ENCODE data around the gene SPCS2. TPM values are rescaled to one million over a fixed set of nuclear protein-coding genes. Genes with fewer than 3 reads are reported as not detected.
A peak's percentile ranks its signal among the peaks of the same experiment; 100 is the strongest.

SPCS2 gene
- total RNA-seq, 1 experiment from 2014 or later, result 175 TPM

GRCh38 chr11:74950374-74950969 is 1.4 kb downstream of the SPCS2 start:
- H3K9me2 ChIP-seq (ENCODE audit: insufficient read depth), result no peaks in the 10 kb centered on the region
- H4K20me1 ChIP-seq (ENCODE audit: insufficient read depth), result peaks cover 17% of the 10 kb centered on the region
- H3K27ac ChIP-seq, result no peak overlapping the region
- H3K4me2 ChIP-seq, result peak overlapping the region; percentile 99
- ChIA-PET CTCF (no interaction called here), POLR2A (ENCODE audit: unreplicated experiment) (no interaction called here)
- H3F3A ChIP-seq (ENCODE audit: insufficient read depth, low read depth), result no peaks in the 10 kb centered on the region; the same call in 1 of the 2 replicates
- H3K4me3 ChIP-seq, result peak overlapping the region; percentile 96
- DNase-seq, result no peak
- intact Hi-C loops (cut with micrococcal nuclease; ENCODE audit: unreplicated experiment), result loop anchor here (5.0 kb wide), 1 partner anchor 37 kb away; the partner anchor contains the start of gene NEU3
- peaks cover 18% of the 10 kb centered on the region for H3K4me1 ChIP-seq (replicated peaks; ENCODE audit: insufficient read depth)
- peaks cover 82% of the 10 kb centered on the region for H3K79me2 ChIP-seq (ENCODE audit: low read depth)
- peaks cover 17% of the 10 kb centered on the region; the same call in 1 of the 2 replicates for H3K36me3 ChIP-seq (ENCODE audit: low read depth)
- no peaks in the 10 kb centered on the region for H3K27me3 ChIP-seq (ENCODE audit: insufficient read depth, low read depth)
- no peak overlapping the region for H2AFZ ChIP-seq
- TF ChIP-seq EZH2 (IDR thresholded peaks at IDR 0.05; ENCODE audit: low read depth) (no peak), CTCF (conservative IDR thresholded peaks at IDR 0.05) (no peak)
- no TSS peak for BruUV-seq (replicated peaks)
- H3K9me3 ChIP-seq (ENCODE audit: insufficient read depth, low read depth), result no peaks in the 10 kb centered on the region

GRCh38 chr11:74951226-74951625 is 2.2 kb downstream of the SPCS2 start:
- H3K79me2 ChIP-seq (ENCODE audit: low read depth), result peaks cover 87% of the 10 kb centered on the region
- no peaks in the 10 kb centered on the region for H3K27me3 ChIP-seq (ENCODE audit: insufficient read depth, low read depth)
- no peak overlapping the region for H3K27ac ChIP-seq
- ChIA-PET CTCF (no interaction called here), POLR2A (ENCODE audit: unreplicated experiment) (no interaction called here)
- no peaks in the 10 kb centered on the region for H3K9me2 ChIP-seq (ENCODE audit: insufficient read depth)
- peaks cover 17% of the 10 kb centered on the region; the same call in 1 of the 2 replicates for H3K36me3 ChIP-seq (ENCODE audit: low read depth)
- H3K4me2 ChIP-seq, result peak overlapping the region; percentile 99; the same call in 1 of the 2 replicates
- intact Hi-C loops (cut with micrococcal nuclease; ENCODE audit: unreplicated experiment), result loop anchor here (5.0 kb wide), 1 partner anchor 36 kb away; the partner anchor contains the start of gene NEU3
- no peak for DNase-seq
- H2AFZ ChIP-seq, result no peak overlapping the region
- TF ChIP-seq CTCF (conservative IDR thresholded peaks at IDR 0.05), result no peak
- no peak for TF ChIP-seq EZH2 (IDR thresholded peaks at IDR 0.05; ENCODE audit: low read depth)
- BruUV-seq (replicated peaks), result no TSS peak
- peaks cover 18% of the 10 kb centered on the region for H3K4me1 ChIP-seq (replicated peaks; ENCODE audit: insufficient read depth)
- H3K9me3 ChIP-seq (ENCODE audit: insufficient read depth, low read depth), result no peaks in the 10 kb centered on the region
- H4K20me1 ChIP-seq (ENCODE audit: insufficient read depth), result peaks cover 21% of the 10 kb centered on the region
- no peak overlapping the region for H3K4me3 ChIP-seq
- H3F3A ChIP-seq (ENCODE audit: insufficient read depth, low read depth), result no peaks in the 10 kb centered on the region; the same call in 1 of the 2 replicates

- TF ChIP-seq EZH2 (IDR thresholded peaks at IDR 0.05; ENCODE audit: low read depth), result no peak
- TF ChIP-seq CTCF (conservative IDR thresholded peaks at IDR 0.05), result no peak
Measured at GRCh38 chr11:74952752-74953151, 3.7 kb downstream of the SPCS2 start.

More at GRCh38 chr11:74952752-74953151, 3.7 kb downstream of the SPCS2 start:
- no peak for DNase-seq
- peaks cover 17% of the 10 kb centered on the region; the same call in 1 of the 2 replicates for H3K36me3 ChIP-seq (ENCODE audit: low read depth)
- no peaks in the 10 kb centered on the region; the same call in 1 of the 2 replicates for H3F3A ChIP-seq (ENCODE audit: insufficient read depth, low read depth)
- intact Hi-C loops (cut with micrococcal nuclease; ENCODE audit: unreplicated experiment), result loop anchor here (5.0 kb wide), 1 partner anchor 35 kb away; the partner anchor contains the start of gene NEU3
- H2AFZ ChIP-seq, result no peak overlapping the region
- H3K9me3 ChIP-seq (ENCODE audit: insufficient read depth, low read depth), result no peaks in the 10 kb centered on the region
- H3K4me2 ChIP-seq, result no peak overlapping the region
- peaks cover 15% of the 10 kb centered on the region for H3K4me1 ChIP-seq (replicated peaks; ENCODE audit: insufficient read depth)
- no peak overlapping the region for H3K27ac ChIP-seq
- peaks cover 34% of the 10 kb centered on the region for H4K20me1 ChIP-seq (ENCODE audit: insufficient read depth)
- BruUV-seq (replicated peaks), result no TSS peak
- ChIA-PET POLR2A (ENCODE audit: unreplicated experiment) (no interaction called here), CTCF (no interaction called here)
- no peak overlapping the region for H3K4me3 ChIP-seq
- H3K27me3 ChIP-seq (ENCODE audit: insufficient read depth, low read depth), result no peaks in the 10 kb centered on the region
- H3K9me2 ChIP-seq (ENCODE audit: insufficient read depth), result no peaks in the 10 kb centered on the region
- H3K79me2 ChIP-seq (ENCODE audit: low read depth), result peaks cover 95% of the 10 kb centered on the region
